Adipose tissue (tissue), 3 donors: ENCODE measurements around the gene SYCP3. TPM values are rescaled to one million over a fixed set of nuclear protein-coding genes. Genes with fewer than 3 reads are reported as not detected.
A peak's percentile ranks its signal among the peaks of the same experiment; 100 is the strongest.

Experiments used
- H3K27ac ChIP-seq: one replicate; pipeline ENCODE4 v1.5.1; 2013; ENCODE audit warnings: low read depth, low read length
- WGBS, 3 donors: extraction: QIAGEN DNeasy Blood & Tissue Kit; methylation state at CpG; one replicate each; pipeline ENCODE4 v1.1.7; 2013; 5-methylcytosine and 5-hydroxymethylcytosine counted together
- polyA plus RNA-seq, 3 donors: library from polyadenylated mRNA; stranded (reverse); fragments of 200-250 nt; gene quantifications; one replicate each; pipeline ENCODE4 v1.2.3, GENCODE V29; 2013
- donor health status: healthy with polysubstance abuse.
- donor health status: Bipolar disorder and iron deficiency.
- donor health status: healthy.

Gene SYCP3
- polyA plus RNA-seq = under 1 TPM in 2 of 3 donors, not detected in 1; 0.12 to 0.56 TPM

DNA sequence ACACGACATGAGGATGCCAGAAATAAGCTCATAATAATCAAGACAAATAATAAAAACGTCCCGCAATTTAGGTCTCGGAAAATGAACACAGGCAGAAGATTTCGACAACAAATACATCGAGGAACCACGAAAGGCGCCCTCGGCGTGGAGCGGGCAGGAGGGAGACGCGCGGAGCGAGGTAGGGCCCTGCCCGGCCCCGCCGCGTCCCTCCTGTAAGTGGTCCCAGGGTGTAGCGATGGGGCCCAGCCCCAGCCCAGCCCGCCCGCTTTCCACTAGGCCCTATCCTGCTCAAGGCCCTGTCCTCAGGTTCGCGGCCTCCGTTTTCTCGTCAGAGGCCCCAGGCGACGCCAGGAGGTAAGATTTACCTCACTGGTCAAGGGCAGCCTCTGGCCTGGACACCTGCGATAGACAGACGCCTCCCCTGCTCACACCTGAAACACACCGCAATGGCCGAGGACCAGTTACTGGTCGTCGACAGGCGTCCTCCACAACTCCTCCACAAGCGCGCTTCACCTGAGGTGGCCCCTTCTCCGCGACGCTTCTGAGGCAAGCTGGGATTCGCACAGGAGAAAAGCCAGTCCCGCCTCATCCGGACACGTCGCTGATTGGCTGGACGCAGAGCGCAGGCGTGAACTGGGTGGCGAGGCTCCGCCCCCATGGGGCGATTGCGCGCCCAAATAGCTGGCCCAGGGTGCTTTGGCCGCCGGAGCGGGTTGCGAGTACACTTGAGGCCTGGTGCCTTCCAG, at the start of gene SYCP3:
SYCP3 (minus strand) TSS at position 543 of the 746 bp plus-strand sequence. CDS start 1,527 bp downstream, outside the sequence.
- WGBS, 3 donors = 98 to 99% (median 99%) methylated on average over 47 to 57 of the region's 57 CpGs
- H3K27ac ChIP-seq = no peak within 1 kb of the TSS

GRCh38 chr12:101785671-101786070, 46.4 kb upstream of the SYCP3 start:
- WGBS, 3 donors = 91 to 96% (median 95%) methylated on average over 1 of the region's 1 CpG
- no peak overlapping the region for H3K27ac ChIP-seq

DNA sequence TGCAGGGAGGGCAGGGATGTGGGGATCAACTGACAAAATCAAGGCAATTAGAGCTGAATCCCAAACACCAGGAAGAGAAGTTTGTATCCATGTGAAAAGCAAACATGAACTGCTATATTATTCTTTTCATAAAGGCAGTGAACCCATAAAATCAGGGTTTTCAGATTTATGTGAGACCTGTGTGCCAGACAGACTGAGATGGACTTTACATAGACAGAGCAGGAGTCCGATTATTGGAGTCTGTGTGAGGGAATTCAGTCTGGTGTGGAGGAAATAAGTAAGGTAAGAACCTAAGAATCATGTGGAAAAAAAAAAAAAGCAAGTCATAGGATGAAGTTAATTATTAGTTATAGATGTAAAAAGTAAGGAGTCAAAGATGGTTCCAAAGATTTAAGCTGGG, 45.1 kb upstream of the SYCP3 start:
- WGBS, 3 donors = 90 to 100% (median 96%) methylated on average over 1 of the region's 1 CpG
- H3K27ac ChIP-seq = no peak overlapping the region

- no peak overlapping the region for H3K27ac ChIP-seq
- WGBS, 3 donors = 88 to 92% (median 90%) methylated on average over 2 of the region's 2 CpGs
Measured at GRCh38 chr12:101783838-101784237, 44.6 kb upstream of the SYCP3 start.

DNA sequence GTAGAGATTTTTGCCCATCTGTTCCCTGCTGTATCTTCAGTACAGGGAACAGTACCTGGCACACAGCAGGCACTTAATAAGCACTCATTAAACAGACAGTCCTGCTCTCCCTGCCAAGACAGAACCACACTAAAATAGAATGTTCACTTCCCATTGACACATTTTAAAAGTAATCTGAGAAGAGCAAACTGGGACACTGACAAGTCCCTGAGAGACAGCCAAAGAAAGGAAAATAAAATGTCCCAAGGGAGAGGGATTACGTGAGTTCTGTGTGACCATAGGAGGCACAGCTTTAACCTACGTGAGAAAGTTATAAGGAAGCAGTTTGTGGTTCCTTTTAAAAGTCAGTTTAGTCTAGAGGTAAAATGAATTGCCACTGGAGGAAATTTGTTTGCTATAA, 43.9 kb upstream of the SYCP3 start:
- 51 to 78% (median 58%) methylated on average over 2 of the region's 2 CpGs for WGBS, 3 donors

GRCh38 chr12:101782273-101782731, 43.0 kb upstream of the SYCP3 start:
- H3K27ac ChIP-seq = no peak overlapping the region
- 83 to 89% (median 87%) methylated on average over 3 of the region's 3 CpGs for WGBS, 3 donors

More for the DNA sequence above, 43.9 kb upstream of the SYCP3 start:
- no peak overlapping the region for H3K27ac ChIP-seq

GRCh38 chr12:101781834-101782233, 42.6 kb upstream of the SYCP3 start:
- 87 to 90% (median 87%) methylated on average over 3 of the region's 3 CpGs for WGBS, 3 donors
- no peak overlapping the region for H3K27ac ChIP-seq

- WGBS, 3 donors = 62 to 93% (median 64%) methylated on average over 2 of the region's 2 CpGs
- H3K27ac ChIP-seq = no peak overlapping the region
Measured at GRCh38 chr12:101780599-101780998, 41.3 kb upstream of the SYCP3 start.

DNA sequence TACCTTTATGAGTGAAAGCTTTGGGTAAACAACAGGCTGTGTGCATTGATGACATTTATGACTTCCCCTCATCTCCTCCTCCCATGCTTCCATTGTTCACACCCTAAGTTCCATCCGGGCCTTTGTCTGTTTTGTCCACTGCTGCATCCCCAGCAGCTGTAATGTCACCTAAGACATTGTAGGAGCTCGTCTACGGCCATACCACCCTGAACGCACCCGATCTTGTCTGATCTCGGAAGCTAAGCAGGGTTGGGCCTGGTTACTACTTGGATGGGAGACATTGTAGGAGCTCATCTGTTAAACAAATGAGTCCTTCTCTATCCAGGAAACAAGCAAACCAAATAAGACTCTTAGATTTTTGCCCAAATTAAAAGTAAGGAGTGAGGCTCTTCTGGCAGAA, 40.4 kb upstream of the SYCP3 start:
- WGBS, 3 donors = 94 to 95% (median 94%) methylated on average over 6 of the region's 6 CpGs

GRCh38 chr12:101779200-101779599, 39.9 kb upstream of the SYCP3 start:
- 77 to 91% (median 83%) methylated on average over 3 of the region's 3 CpGs for WGBS, 3 donors
- H3K27ac ChIP-seq = no peak overlapping the region

More for the DNA sequence above, 40.4 kb upstream of the SYCP3 start:
- H3K27ac ChIP-seq = no peak overlapping the region

DNA sequence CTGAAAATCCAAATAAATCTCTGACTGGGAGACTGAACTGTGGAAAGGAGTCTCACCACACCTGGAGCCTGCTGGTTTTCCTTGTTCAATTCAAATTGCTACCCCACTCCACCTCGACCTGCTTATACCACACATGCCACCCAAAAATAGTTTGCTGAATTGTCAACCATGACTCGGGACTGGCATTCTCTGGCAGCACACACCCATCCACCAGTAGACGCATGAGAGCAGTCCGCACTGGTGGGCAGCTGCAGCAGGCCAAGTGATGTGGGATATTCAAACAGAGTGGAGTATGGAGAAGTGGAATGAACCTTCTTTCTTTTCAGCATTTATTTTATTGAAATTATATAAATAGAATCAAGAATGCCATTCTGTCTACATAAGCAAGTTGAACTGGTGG, 38.7 kb upstream of the SYCP3 start:
- 74 to 87% (median 82%) methylated on average over 4 of the region's 4 CpGs for WGBS, 3 donors
- no peak overlapping the region for H3K27ac ChIP-seq

GRCh38 chr12:101777485-101777884, 38.2 kb upstream of the SYCP3 start:
- 45 to 63% (median 47%) methylated on average over 3 of the region's 3 CpGs for WGBS, 3 donors
- no peak overlapping the region for H3K27ac ChIP-seq

- WGBS, 3 donors = 31 to 64% (median 36%) methylated on average over 2 of the region's 2 CpGs
- peak overlapping the region; percentile 22 for H3K27ac ChIP-seq
Measured at GRCh38 chr12:101775816-101776215, 36.6 kb upstream of the SYCP3 start.

- no peak overlapping the region for H3K27ac ChIP-seq
- 37 to 49% (median 42%) methylated on average over 2 of the region's 2 CpGs for WGBS, 3 donors
Measured at GRCh38 chr12:101773650-101774162, 34.4 kb upstream of the SYCP3 start.

- 57 to 85% (median 68%) methylated on average over 5 of the region's 5 CpGs for WGBS, 3 donors
- no peak overlapping the region for H3K27ac ChIP-seq
Measured at GRCh38 chr12:101772012-101772775, 32.9 kb upstream of the SYCP3 start.

- 80 to 94% (median 94%) methylated on average over 5 of the region's 5 CpGs for WGBS, 3 donors
Measured at GRCh38 chr12:101769865-101770264, 30.6 kb upstream of the SYCP3 start.

GRCh38 chr12:101768781-101769180, 29.5 kb upstream of the SYCP3 start:
- no peak overlapping the region for H3K27ac ChIP-seq
- 37 to 93% (median 92%) methylated on average over 2 of the region's 2 CpGs for WGBS, 3 donors

More at GRCh38 chr12:101769865-101770264, 30.6 kb upstream of the SYCP3 start:
- H3K27ac ChIP-seq = no peak overlapping the region

GRCh38 chr12:101767537-101767936, 28.3 kb upstream of the SYCP3 start:
- 79 to 96% (median 85%) methylated on average over 1 of the region's 1 CpG for WGBS, 3 donors
- H3K27ac ChIP-seq = no peak overlapping the region
